Neutrophil (primary cell): Measurements from ENCODE around the gene HLA-DPB1.

ENCODE experiments used
- H3K27ac ChIP-seq: fragments of 200-600 bp; sonication (generic); 2 replicates; pipeline ENCODE4 v1.5.1; 2016; ENCODE audit warnings: mild to moderate bottlenecking, moderate library complexity
- H3K27me3 ChIP-seq: fragments of 200-600 bp; sonication (generic); 2 replicates; pipeline ENCODE4 v1.6.0; 2016; ENCODE audit warnings: mild to moderate bottlenecking
- H3K36me3 ChIP-seq: fragments of 200-600 bp; sonication (generic); 2 replicates; pipeline ENCODE4 v1.5.1; 2017
- H3K4me1 ChIP-seq, 2 experiments: fragments of 200-600 bp in 1 of 2; sonication (generic) in 1 of 2; 1 replicate in 1 of 2; 2 replicates in 1 of 2; pipeline versions ENCODE4 v1.5.1 to v1.6.1; 2013 to 2016; ENCODE audit warnings: low read depth in 1 of 2, low read length in 1 of 2, mild to moderate bottlenecking in 1 of 2, moderate library complexity in 1 of 2; ENCODE audit not compliant: control insufficient read depth in 1 of 2, insufficient read depth in 1 of 2
- H3K4me3 ChIP-seq, 2 experiments: fragments of 200-600 bp in 1 of 2; sonication (generic) in 1 of 2; 1 replicate in 1 of 2; 2 replicates in 1 of 2; pipeline ENCODE4 v1.5.1; 2013 to 2016; ENCODE audit warnings: low read depth in 1 of 2, low read length in 1 of 2, mild to moderate bottlenecking in 1 of 2, moderate library complexity in 1 of 2
- H3K9me3 ChIP-seq: fragments of 200-600 bp; sonication (generic); 2 replicates; pipeline ENCODE4 v1.5.1; 2016
- TF ChIP-seq, protein P1 (sequence below): fragments of 200-600 bp; sonication (generic); IDR thresholded peaks from 2 replicates; pipeline ENCODE4 v1.5.1; 2016; ENCODE audit warnings: antibody characterized with exemption

Gene HLA-DPB1

DNA sequence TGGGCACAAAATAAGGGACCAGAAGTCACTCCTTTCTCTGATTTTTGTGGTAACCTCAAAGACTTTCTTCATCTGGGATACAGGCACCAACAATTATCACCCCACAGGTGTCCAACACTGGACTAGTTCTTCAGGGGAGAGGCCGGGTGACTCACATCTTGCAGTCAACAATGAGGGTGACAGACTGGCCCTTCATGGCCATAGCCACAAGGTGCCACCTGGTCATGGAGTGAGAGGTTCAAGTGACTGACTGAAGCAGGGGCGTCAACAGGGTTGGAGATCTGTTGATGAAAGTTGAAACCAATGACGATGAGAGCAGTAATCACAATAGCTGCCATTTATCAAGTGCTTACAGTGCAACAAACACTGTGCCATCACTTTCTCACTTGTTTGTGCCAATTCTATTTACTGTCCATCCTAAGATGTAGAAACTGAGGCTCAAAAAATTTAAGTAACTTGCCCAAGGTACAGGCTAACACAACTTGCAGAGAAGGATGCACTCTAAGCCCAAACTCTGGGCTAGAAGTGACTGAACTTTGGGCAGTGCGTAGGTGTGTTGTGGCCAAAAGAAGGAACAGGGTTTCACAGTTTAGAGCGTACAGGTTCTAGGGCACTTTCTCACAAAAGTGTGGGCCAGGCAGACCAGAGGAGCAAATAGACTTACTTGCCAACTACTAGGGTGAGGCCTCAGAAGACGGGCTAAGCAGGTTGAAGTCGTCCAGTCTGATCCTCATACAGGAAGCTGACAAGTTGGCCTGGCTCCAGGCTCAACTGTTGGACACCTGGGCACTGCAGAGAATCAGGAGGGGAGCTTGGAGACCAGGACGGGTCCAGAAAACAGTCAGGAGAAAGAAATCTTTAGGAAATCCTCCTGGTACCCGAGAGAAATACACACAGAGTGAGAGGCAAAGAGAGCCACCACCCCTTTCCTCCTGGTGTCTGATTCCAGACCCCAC is 30.4 kb downstream of the HLA-DPB1 start:
- H3K4me3 ChIP-seq: no peak overlapping the region
- peaks cover 25% of the 10 kb centered on the region for H3K27me3 ChIP-seq
- H3K36me3 ChIP-seq: no peaks in the 10 kb centered on the region
- peaks cover 3% of the 10 kb centered on the region for H3K9me3 ChIP-seq
- no peaks in the 10 kb centered on the region for H3K4me1 ChIP-seq
- TF ChIP-seq, protein P1, sequence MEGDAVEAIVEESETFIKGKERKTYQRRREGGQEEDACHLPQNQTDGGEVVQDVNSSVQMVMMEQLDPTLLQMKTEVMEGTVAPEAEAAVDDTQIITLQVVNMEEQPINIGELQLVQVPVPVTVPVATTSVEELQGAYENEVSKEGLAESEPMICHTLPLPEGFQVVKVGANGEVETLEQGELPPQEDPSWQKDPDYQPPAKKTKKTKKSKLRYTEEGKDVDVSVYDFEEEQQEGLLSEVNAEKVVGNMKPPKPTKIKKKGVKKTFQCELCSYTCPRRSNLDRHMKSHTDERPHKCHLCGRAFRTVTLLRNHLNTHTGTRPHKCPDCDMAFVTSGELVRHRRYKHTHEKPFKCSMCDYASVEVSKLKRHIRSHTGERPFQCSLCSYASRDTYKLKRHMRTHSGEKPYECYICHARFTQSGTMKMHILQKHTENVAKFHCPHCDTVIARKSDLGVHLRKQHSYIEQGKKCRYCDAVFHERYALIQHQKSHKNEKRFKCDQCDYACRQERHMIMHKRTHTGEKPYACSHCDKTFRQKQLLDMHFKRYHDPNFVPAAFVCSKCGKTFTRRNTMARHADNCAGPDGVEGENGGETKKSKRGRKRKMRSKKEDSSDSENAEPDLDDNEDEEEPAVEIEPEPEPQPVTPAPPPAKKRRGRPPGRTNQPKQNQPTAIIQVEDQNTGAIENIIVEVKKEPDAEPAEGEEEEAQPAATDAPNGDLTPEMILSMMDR: no peak
- H3K27ac ChIP-seq: no peak overlapping the region

DNA sequence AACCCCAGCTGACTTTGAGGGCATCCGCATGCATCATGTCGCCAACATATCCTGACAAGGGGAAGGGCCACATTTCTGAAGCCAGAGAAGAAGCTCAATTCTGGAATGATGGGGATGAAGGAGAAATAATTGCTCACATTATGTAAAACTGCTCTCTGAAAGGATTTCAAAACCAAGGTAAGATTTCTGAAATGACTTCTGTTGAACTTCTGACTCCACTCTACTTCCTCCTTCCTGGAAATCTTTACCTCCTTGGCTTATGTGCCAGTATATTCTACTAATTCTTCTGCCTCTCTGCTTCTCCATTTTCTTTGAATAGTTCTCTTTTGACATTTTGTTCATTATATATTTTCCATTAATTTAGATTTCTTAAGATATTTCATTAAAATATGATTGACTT is 31.9 kb downstream of the HLA-DPB1 start:
- no peak overlapping the region for H3K4me3 ChIP-seq
- H3K9me3 ChIP-seq: no peaks in the 10 kb centered on the region
- H3K36me3 ChIP-seq: no peaks in the 10 kb centered on the region
- no peak overlapping the region for H3K27ac ChIP-seq
- peaks cover 29% of the 10 kb centered on the region for H3K27me3 ChIP-seq
- TF ChIP-seq, protein P1: no peak
- no peaks in the 10 kb centered on the region for H3K4me1 ChIP-seq

DNA sequence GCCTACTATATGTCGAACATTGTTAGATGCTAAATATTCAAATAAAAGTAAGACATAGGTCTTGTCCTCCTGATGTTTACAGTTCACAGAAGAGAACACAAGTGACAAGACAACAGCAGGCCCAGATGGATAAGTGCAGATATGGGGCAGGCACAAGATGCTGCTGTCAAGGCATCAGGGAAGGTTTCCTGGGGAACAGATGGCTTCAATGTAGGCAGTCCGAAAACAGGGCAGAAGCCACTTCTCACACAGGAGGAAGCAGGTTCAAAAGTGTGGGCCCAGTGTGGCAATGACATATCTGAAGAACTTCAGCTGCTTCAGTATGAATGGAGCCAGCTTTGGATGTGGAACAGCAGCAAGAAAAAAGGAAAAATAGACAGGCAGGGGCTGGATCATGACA is 32.5 kb downstream of the HLA-DPB1 start:
- H3K36me3 ChIP-seq: no peaks in the 10 kb centered on the region
- no peaks in the 10 kb centered on the region for H3K9me3 ChIP-seq
- peaks cover 35% of the 10 kb centered on the region for H3K27me3 ChIP-seq
- TF ChIP-seq, protein P1: no peak
- H3K4me3 ChIP-seq: no peak overlapping the region
- no peaks in the 10 kb centered on the region for H3K4me1 ChIP-seq
- H3K27ac ChIP-seq: no peak overlapping the region

DNA sequence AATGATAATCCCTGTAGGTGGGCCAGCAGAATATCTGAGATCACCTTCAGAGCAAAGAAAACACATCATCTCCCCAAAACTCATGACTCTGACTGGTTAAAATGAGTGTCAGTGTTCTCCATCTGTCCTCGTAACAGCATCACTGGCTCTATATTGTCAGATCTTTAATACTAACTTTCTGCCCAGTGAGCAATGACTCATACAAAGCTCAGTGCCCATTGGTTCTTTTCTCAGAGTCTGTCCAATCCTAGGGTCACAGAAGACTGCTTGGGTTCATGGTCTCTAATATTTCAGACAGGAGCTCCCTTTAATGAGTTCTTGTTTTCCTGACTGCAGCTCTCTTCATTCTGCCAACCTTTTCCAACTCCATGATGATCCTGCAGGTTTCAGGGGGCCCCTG is 36.4 kb downstream of the HLA-DPB1 start:
- Histone ChIP-seq H3K27me3 (peaks cover 65% of the 10 kb centered on the region), H3K9me3 (no peaks in the 10 kb centered on the region), H3K4me1 (no peaks in the 10 kb centered on the region), H3K4me3 (no peak overlapping the region), H3K27ac (no peak overlapping the region), H3K36me3 (no peaks in the 10 kb centered on the region)
- TF ChIP-seq, protein P1: no peak

DNA sequence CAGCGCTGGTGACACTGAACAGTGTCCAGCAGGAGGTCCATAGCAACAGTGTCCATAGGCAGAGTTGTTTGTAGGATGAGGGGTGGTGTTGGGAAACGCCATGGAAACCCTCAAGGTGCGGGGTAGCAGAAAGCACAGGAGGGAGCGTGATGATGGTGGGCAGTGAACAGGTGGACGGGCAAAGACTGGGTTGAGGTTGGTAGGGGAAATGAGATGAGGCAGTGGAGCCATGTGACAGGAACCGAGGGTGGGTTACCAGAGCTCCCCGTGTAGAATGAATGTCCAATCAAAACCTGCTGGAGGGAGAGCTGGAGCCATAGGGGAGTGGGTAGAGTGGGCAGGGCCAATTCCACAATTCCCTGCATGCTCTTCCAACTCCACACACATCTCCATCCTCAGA is 38.0 kb downstream of the HLA-DPB1 start:
- H3K27ac ChIP-seq: no peak overlapping the region
- H3K4me1 ChIP-seq: no peaks in the 10 kb centered on the region
- peaks cover 77% of the 10 kb centered on the region for H3K27me3 ChIP-seq
- TF ChIP-seq, protein P1: no peak
- no peaks in the 10 kb centered on the region for H3K36me3 ChIP-seq
- H3K4me3 ChIP-seq: no peak overlapping the region
- no peaks in the 10 kb centered on the region for H3K9me3 ChIP-seq
